HepG2 (cell line): ENCODE data around the gene EVA1A. TPM values are rescaled to one million over a fixed set of nuclear protein-coding genes. Genes with fewer than 3 reads are reported as not detected.

ENCODE experiments used
- CREBL2 ChIP-seq: sonication (generic); formaldehyde crosslinking; IDR thresholded peaks from 2 replicates; pipeline ENCODE4 v1.8.1; 2023; ENCODE audit warnings: missing genetic modification reagents, mild to moderate bottlenecking, borderline replicate concordance
- FOXA1 ChIP-seq, 2 experiments: fragments of 450-650 bp in 1 of 2; sonication (generic) in 1 of 2; formaldehyde crosslinking in 1 of 2; IDR thresholded peaks; 2 replicates each; pipeline versions ENCODE4 v1.4.0 to v1.6.1; 2016 to 2020; ENCODE audit warnings: missing genetic modification reagents in 1 of 2
- HNRNPK ChIP-seq: fragments of 200-400 bp; formaldehyde crosslinking; IDR thresholded peaks from 2 replicates; pipeline ENCODE4 v1.6.1; 2018; ENCODE audit warnings: low read length, low read depth, moderate library complexity, mild to moderate bottlenecking; ENCODE audit not compliant: poor library complexity, severe bottlenecking
- HNRNPLL ChIP-seq: fragments of 200-400 bp; formaldehyde crosslinking; IDR thresholded peaks from 2 replicates; pipeline ENCODE4 v1.6.1; 2017; ENCODE audit warnings: mild to moderate bottlenecking, low read depth, low read length; ENCODE audit not compliant: poor library complexity, severe bottlenecking
- LBX2 ChIP-seq: sonication (generic); formaldehyde crosslinking; IDR thresholded peaks from 2 replicates; pipeline ENCODE4 v1.5.0; 2020; ENCODE audit warnings: missing genetic modification reagents, mild to moderate bottlenecking, borderline replicate concordance
- NFIB ChIP-seq: sonication (generic); formaldehyde crosslinking; IDR thresholded peaks from 2 replicates; pipeline ENCODE4 v1.9.0; 2021; ENCODE audit warnings: missing genetic modification reagents, mild to moderate bottlenecking, borderline replicate concordance
- PHB2 ChIP-seq: fragments of 450-650 bp; IDR thresholded peaks from 2 replicates; pipeline ENCODE4 v1.6.1; 2018; ENCODE audit not compliant: partially characterized antibody
- PHF8 ChIP-seq: sonication (generic); formaldehyde crosslinking; IDR thresholded peaks from 2 replicates; pipeline ENCODE4 v1.5.0; 2020; ENCODE audit warnings: missing genetic modification reagents
- SRY ChIP-seq: sonication (generic); formaldehyde crosslinking; IDR thresholded peaks from 2 replicates; pipeline ENCODE4 v1.8.0; 2022; ENCODE audit warnings: mild to moderate bottlenecking, missing genetic modification reagents
- TSC22D2 ChIP-seq: sonication (generic); formaldehyde crosslinking; IDR thresholded peaks from 2 replicates; pipeline ENCODE4 v1.5.1; 2020; ENCODE audit warnings: missing genetic modification reagents, mild to moderate bottlenecking, borderline replicate concordance
- ZNF253 ChIP-seq: sonication (generic); formaldehyde crosslinking; IDR thresholded peaks from 2 replicates; pipeline ENCODE4 v1.8.0; 2022; ENCODE audit warnings: mild to moderate bottlenecking, missing genetic modification reagents, borderline replicate concordance
- polyA plus RNA-seq, 8 experiments: library from polyadenylated mRNA; depleted of rRNA in 3 of 8; stranded (reverse) in 7 of 8; unstranded in 1 of 8; fragments of >200 nt; fragmentation: Illumina TruSeq in 4 of 8; extraction: Trizol in 4 of 8; gene quantifications; 2 replicates each; pipeline versions ENCODE4 v1.2.1 to v1.2.3, GENCODE V29; 2011 to 2016; ENCODE audit warnings: low read depth in 4 of 8, missing spikeins in 1 of 8, mixed read lengths in 1 of 8; ENCODE audit not compliant: insufficient read depth in 1 of 8
- total RNA-seq, 5 experiments: library from RNA; depleted of rRNA; stranded (reverse); fragments of >200 nt; fragmentation: Illumina TruSeq; extraction: Trizol; gene quantifications; 2 replicates each; pipeline ENCODE4 v1.2.3, GENCODE V29; 2016; ENCODE audit warnings: low read depth in 1 of 5
- TF ChIP-seq, protein P1 (sequence below): sonication (generic); formaldehyde crosslinking; IDR thresholded peaks from 2 replicates; pipeline ENCODE4 v1.8.1; 2023; ENCODE audit warnings: mild to moderate bottlenecking, moderate library complexity, missing genetic modification reagents
- TF ChIP-seq, protein P2 (sequence below): sonication (generic); formaldehyde crosslinking; IDR thresholded peaks from 2 replicates; pipeline ENCODE4 v1.8.0; 2022; ENCODE audit warnings: missing genetic modification reagents, low read depth, mild to moderate bottlenecking, borderline replicate concordance
- TF ChIP-seq, protein P3 (sequence below): sonication (generic); formaldehyde crosslinking; IDR thresholded peaks from 2 replicates; pipeline ENCODE4 v1.4.0; 2020; ENCODE audit warnings: missing genetic modification reagents, borderline replicate concordance
- TF ChIP-seq, protein P4 (sequence below): sonication (generic); formaldehyde crosslinking; IDR thresholded peaks from 2 replicates; pipeline ENCODE4 v1.4.0; 2020; ENCODE audit warnings: mild to moderate bottlenecking, missing genetic modification reagents

EVA1A gene
- total and polyA plus RNA-seq, 2 of the 13 experiments (the other 11 are each of a cell fraction or from before 2014, with no cell fraction given), result 57.5 to 57.8 TPM

GRCh38 chr2:75525434-75526310 is 35.1 kb downstream of the EVA1A start (continued):
- TF ChIP-seq, protein P1, sequence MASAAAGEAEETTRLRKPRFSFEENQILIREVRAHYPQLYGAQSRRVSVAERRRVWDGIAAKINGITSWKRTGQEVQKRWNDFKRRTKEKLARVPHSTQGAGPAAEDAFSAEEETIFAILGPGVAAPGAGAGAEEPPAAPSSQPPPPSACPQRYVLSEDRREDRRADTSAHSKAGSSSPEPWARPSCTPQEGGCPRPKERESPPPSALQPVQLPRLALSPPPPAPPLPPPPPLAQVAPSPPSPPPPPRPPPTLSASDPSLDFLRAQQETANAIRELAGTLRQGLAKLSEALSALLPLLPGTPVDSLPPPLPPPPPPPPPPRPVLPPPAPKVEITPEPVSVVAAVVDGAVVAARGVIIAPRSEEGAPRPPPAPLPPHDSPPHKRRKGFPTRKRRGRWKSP (CRISPR knock-in tag), result no peak
- TF ChIP-seq PHB2 (no peak), ZNF253 (CRISPR knock-in tag) (no peak), LBX2 (CRISPR knock-in tag) (no peak), HNRNPK (no peak), FOXA1 (IDR thresholded peaks at IDR 0.05) (no peak), FOXA1 (CRISPR knock-in tag; IDR thresholded peaks at IDR 0.05) (no peak), CREBL2 (CRISPR knock-in tag) (no peak), TSC22D2 (CRISPR knock-in tag) (no peak), HNRNPLL (no peak), PHF8 (CRISPR knock-in tag) (no peak), SRY (no peak), NFIB (CRISPR knock-in tag) (no peak)
- TF ChIP-seq, protein P2, sequence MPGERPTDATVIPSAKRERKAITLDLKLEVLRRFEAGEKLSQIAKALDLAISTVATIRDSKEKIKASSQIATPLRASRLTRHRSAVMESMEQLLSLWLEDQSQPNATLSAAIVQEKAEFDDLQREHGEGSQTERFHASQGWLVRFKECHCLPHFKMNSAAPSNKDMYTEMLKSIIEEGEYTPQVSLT (CRISPR knock-in tag), result no peak
- TF ChIP-seq, protein P3, sequence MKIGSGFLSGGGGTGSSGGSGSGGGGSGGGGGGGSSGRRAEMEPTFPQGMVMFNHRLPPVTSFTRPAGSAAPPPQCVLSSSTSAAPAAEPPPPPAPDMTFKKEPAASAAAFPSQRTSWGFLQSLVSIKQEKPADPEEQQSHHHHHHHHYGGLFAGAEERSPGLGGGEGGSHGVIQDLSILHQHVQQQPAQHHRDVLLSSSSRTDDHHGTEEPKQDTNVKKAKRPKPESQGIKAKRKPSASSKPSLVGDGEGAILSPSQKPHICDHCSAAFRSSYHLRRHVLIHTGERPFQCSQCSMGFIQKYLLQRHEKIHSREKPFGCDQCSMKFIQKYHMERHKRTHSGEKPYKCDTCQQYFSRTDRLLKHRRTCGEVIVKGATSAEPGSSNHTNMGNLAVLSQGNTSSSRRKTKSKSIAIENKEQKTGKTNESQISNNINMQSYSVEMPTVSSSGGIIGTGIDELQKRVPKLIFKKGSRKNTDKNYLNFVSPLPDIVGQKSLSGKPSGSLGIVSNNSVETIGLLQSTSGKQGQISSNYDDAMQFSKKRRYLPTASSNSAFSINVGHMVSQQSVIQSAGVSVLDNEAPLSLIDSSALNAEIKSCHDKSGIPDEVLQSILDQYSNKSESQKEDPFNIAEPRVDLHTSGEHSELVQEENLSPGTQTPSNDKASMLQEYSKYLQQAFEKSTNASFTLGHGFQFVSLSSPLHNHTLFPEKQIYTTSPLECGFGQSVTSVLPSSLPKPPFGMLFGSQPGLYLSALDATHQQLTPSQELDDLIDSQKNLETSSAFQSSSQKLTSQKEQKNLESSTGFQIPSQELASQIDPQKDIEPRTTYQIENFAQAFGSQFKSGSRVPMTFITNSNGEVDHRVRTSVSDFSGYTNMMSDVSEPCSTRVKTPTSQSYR (CRISPR knock-in tag), result no peak
- TF ChIP-seq, protein P4, sequence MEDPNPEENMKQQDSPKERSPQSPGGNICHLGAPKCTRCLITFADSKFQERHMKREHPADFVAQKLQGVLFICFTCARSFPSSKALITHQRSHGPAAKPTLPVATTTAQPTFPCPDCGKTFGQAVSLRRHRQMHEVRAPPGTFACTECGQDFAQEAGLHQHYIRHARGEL (CRISPR knock-in tag), result no peak
